Mucosa of rectum (tissue), 2 donors: ENCODE measurements around the gene SEC23B.

Experiments
- H3K27ac ChIP-seq, 2 donors: one replicate each; pipeline ENCODE4 v1.7.0; 2013; ENCODE audit warnings: inconsistent platforms in 2 of 2, low read depth in 2 of 2, low read length in 2 of 2
- H3K27me3 ChIP-seq, 2 donors: one replicate each; pipeline ENCODE4 v1.7.0; 2013; ENCODE audit warnings: low read length in 2 of 2; ENCODE audit not compliant: control insufficient read depth in 2 of 2, insufficient read depth in 2 of 2
- H3K36me3 ChIP-seq, 2 donors: one replicate each; pipeline ENCODE4 v1.7.0; 2013; ENCODE audit warnings: low read length in 2 of 2; ENCODE audit not compliant: control insufficient read depth in 2 of 2, insufficient read depth in 2 of 2
- H3K4me1 ChIP-seq, 2 donors: one replicate each; pipeline ENCODE4 v1.7.0; 2013; ENCODE audit warnings: low read length in 2 of 2, mild to moderate bottlenecking in 1 of 2; ENCODE audit not compliant: control insufficient read depth in 2 of 2, insufficient read depth in 2 of 2
- H3K4me3 ChIP-seq, 2 donors: one replicate each; pipeline ENCODE4 v1.7.0; 2013; ENCODE audit warnings: low read length in 2 of 2
- H3K9ac ChIP-seq, 2 donors: one replicate each; pipeline ENCODE4 v1.7.0; 2013; ENCODE audit warnings: low read length in 2 of 2, low read depth in 1 of 2, mild to moderate bottlenecking in 1 of 2
- H3K9me3 ChIP-seq, 2 donors: one replicate each; pipeline ENCODE4 v1.7.0; 2013; ENCODE audit warnings: low read length in 2 of 2; ENCODE audit not compliant: control insufficient read depth in 2 of 2
- donor health status: healthy.
- donor health status: Normal muscosa, but diverticular disease.

The SEC23B gene

GRCh38 chr20:18578581-18578980 lies 70.8 kb downstream of the SEC23B start:
- no peaks in the 10 kb centered on the region for H3K27me3 ChIP-seq
- no peaks in the 10 kb centered on the region for H3K9me3 ChIP-seq
- H3K4me1 ChIP-seq: no peaks in the 10 kb centered on the region
- H3K27ac ChIP-seq: no peak overlapping the region
- H3K36me3 ChIP-seq: no peaks in the 10 kb centered on the region
- no peak overlapping the region for H3K4me3 ChIP-seq
- no peak overlapping the region for H3K9ac ChIP-seq

GRCh38 chr20:18580012-18580411 lies 72.3 kb downstream of the SEC23B start:
- Histone ChIP-seq H3K9ac (no peak overlapping the region), H3K4me3 (no peak overlapping the region)

GRCh38 chr20:18585134-18585533 lies 77.4 kb downstream of the SEC23B start:
- no peaks in the 10 kb centered on the region for H3K27me3 ChIP-seq
- no peaks in the 10 kb centered on the region for H3K36me3 ChIP-seq
- no peak overlapping the region for H3K27ac ChIP-seq
- no peak overlapping the region for H3K9ac ChIP-seq
- no peaks in the 10 kb centered on the region for H3K9me3 ChIP-seq
- peaks cover 5 to 7% of the 10 kb centered on the region in 2 donors for H3K4me1 ChIP-seq
- no peak overlapping the region for H3K4me3 ChIP-seq

More at GRCh38 chr20:18580012-18580411, 72.3 kb downstream of the SEC23B start:
- no peaks in the 10 kb centered on the region for H3K27me3 ChIP-seq
- no peak overlapping the region for H3K27ac ChIP-seq
- H3K4me1 ChIP-seq: no peaks in the 10 kb centered on the region
- no peaks in the 10 kb centered on the region for H3K36me3 ChIP-seq
- no peaks in the 10 kb centered on the region for H3K9me3 ChIP-seq

GRCh38 chr20:18587665-18588573 lies 80.2 kb downstream of the SEC23B start, which contains the start of gene DTD1:
Gene DTD1, plus strand, starts transcription at chr20:18588054. Its CDS starts 19 bp downstream, at chr20:18588073.
- Histone ChIP-seq H3K4me1 (peaks cover 5 to 7% of the 10 kb centered on the region in 2 donors), H3K9ac (peak within 1 kb of the TSS; percentile 70 to 75), H3K27ac (peak within 1 kb of the TSS; percentile 36 to 65), H3K4me3 (peak within 1 kb of the TSS; percentile 74 to 90), H3K9me3 (no peaks in the 10 kb centered on the region), H3K27me3 (no peaks in the 10 kb centered on the region), H3K36me3 (no peaks in the 10 kb centered on the region)

- Histone ChIP-seq H3K36me3 (no peaks in the 10 kb centered on the region), H3K27ac (no peak overlapping the region), H3K4me3 (peak overlapping the region; percentile 74 to 90), H3K4me1 (peaks cover 5 to 7% of the 10 kb centered on the region in 2 donors), H3K9me3 (no peaks in the 10 kb centered on the region), H3K27me3 (no peaks in the 10 kb centered on the region), H3K9ac (peak overlapping the region; percentile 70 to 75)
Measured at GRCh38 chr20:18588574-18588933, 80.8 kb downstream of the SEC23B start.

- Histone ChIP-seq H3K9ac (no peak overlapping the region), H3K4me3 (no peak overlapping the region), H3K27ac (no peak overlapping the region), H3K36me3 (no peaks in the 10 kb centered on the region), H3K27me3 (no peaks in the 10 kb centered on the region), H3K4me1 (peaks cover 5 to 7% of the 10 kb centered on the region in 2 donors), H3K9me3 (no peaks in the 10 kb centered on the region)
Measured at GRCh38 chr20:18589941-18590674, 82.4 kb downstream of the SEC23B start.

GRCh38 chr20:18596270-18596669 lies 88.5 kb downstream of the SEC23B start:
- Histone ChIP-seq H3K27me3 (no peaks in the 10 kb centered on the region), H3K4me1 (no peaks in the 10 kb centered on the region), H3K9ac (no peak overlapping the region), H3K4me3 (no peak overlapping the region), H3K36me3 (peaks cover 3 to 17% of the 10 kb centered on the region in 2 donors), H3K9me3 (no peaks in the 10 kb centered on the region), H3K27ac (no peak overlapping the region)

GRCh38 chr20:18609741-18610140 lies 102.0 kb downstream of the SEC23B start:
- Histone ChIP-seq H3K4me1 (no peaks in the 10 kb centered on the region), H3K9ac (peak overlapping the region in 1 of 2 donors; percentile 8), H3K27me3 (no peaks in the 10 kb centered on the region), H3K36me3 (peaks cover 0 to 2% of the 10 kb centered on the region in 2 donors), H3K9me3 (no peaks in the 10 kb centered on the region), H3K4me3 (no peak overlapping the region), H3K27ac (no peak overlapping the region)
